Measurements from ENCODE around the gene TNRC18.

DNA sequence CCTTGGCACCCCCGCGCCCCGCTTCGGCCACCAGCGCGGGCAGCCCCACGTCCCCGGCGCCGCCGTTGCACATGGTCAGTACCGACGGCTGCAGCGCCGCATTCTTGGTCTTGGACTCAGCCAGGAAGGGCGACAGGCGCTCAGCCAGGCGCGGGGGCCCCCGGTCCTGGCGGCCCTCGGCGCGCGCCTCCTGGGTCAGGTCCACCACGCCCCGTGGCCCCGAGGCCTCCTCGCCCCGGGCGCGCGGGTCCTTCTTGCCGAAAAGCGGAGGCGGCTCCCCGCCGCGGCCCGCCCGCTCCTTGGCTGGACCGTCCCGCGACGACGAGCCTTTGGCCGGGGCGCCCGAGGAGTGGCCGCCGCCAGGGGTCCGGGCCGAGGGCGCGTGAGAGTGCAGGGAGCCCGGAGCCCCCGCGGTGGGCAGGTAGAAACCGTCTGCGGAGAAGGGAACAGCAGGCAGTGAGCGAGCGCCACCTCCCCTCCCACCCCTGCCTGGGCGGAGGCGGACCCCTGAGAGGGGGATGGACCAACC lies 34.7 kb downstream of the TNRC18 start:
- TF ChIP-seq, protein P1, sequence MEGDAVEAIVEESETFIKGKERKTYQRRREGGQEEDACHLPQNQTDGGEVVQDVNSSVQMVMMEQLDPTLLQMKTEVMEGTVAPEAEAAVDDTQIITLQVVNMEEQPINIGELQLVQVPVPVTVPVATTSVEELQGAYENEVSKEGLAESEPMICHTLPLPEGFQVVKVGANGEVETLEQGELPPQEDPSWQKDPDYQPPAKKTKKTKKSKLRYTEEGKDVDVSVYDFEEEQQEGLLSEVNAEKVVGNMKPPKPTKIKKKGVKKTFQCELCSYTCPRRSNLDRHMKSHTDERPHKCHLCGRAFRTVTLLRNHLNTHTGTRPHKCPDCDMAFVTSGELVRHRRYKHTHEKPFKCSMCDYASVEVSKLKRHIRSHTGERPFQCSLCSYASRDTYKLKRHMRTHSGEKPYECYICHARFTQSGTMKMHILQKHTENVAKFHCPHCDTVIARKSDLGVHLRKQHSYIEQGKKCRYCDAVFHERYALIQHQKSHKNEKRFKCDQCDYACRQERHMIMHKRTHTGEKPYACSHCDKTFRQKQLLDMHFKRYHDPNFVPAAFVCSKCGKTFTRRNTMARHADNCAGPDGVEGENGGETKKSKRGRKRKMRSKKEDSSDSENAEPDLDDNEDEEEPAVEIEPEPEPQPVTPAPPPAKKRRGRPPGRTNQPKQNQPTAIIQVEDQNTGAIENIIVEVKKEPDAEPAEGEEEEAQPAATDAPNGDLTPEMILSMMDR (IDR thresholded peaks at IDR 0.05): no peak
- no peak for TF ChIP-seq POLR2A (IDR thresholded peaks at IDR 0.05)

All from Peyer's patch (tissue), 4 donors.